Spinal cord (tissue), 10 donors: Measurements from ENCODE around the gene NAPB. TPM values are rescaled to one million over a fixed set of nuclear protein-coding genes. Genes with fewer than 3 reads are reported as not detected.

ENCODE experiments used
- DNase-seq, 6 donors: peaks; one replicate each; pipeline versions ENCODE4 v3.0.0 to v3.0.0-alpha.2; 2013 to 2015; ENCODE audit warnings: low spot score in 6 of 6, low read depth in 4 of 6
- H3K27ac ChIP-seq: one replicate; pipeline ENCODE4 v1.5.1; 2013; ENCODE audit warnings: low read depth, low read length, control low read depth
- H3K27me3 ChIP-seq: one replicate; pipeline ENCODE4 v1.6.1; 2013; ENCODE audit warnings: low read length; ENCODE audit not compliant: control insufficient read depth, insufficient read depth
- H3K36me3 ChIP-seq: one replicate; pipeline ENCODE4 v1.6.1; 2013; ENCODE audit warnings: low read length; ENCODE audit not compliant: control insufficient read depth, insufficient read depth
- H3K4me1 ChIP-seq: one replicate; pipeline ENCODE4 v1.6.1; 2013; ENCODE audit warnings: low read length; ENCODE audit not compliant: control insufficient read depth, insufficient read depth
- H3K4me3 ChIP-seq: one replicate; pipeline ENCODE4 v1.5.1; 2013; ENCODE audit warnings: low read depth, low read length, control low read depth
- H3K9me3 ChIP-seq: one replicate; pipeline ENCODE4 v1.6.1; 2013; ENCODE audit warnings: low read length; ENCODE audit not compliant: control insufficient read depth, insufficient read depth
- WGBS: methylation state at CpG from one replicate; pipeline ENCODE4 v1.1.5; 2013; ENCODE audit warnings: missing lambda C conversion rate; ENCODE audit not compliant: insufficient coverage; 5-methylcytosine and 5-hydroxymethylcytosine counted together
- polyA plus RNA-seq, 2 donors: library from polyadenylated mRNA; unstranded; fragments of 120-200 nt; gene quantifications; one replicate each; pipeline ENCODE4 v1.2.1, GENCODE V29; 2013; ENCODE audit not compliant: insufficient read length in 2 of 2
- total RNA-seq, 2 donors: library from RNA; depleted of rRNA in 1 of 2; stranded (reverse); fragments of 120-200 nt in 1 of 2; fragments of >200 nt in 1 of 2; gene quantifications; one replicate each; pipeline versions ENCODE4 v1.2.3 to v1.2.4, GENCODE V29; 2013 to 2014
- donor health status: healthy.

Gene NAPB
- total and polyA plus RNA-seq, 4 donors: 37.0 to 207 (median 125) TPM

GRCh38 chr20:23397961-23398360, 23.3 kb downstream of the NAPB start:
- Histone ChIP-seq H3K4me1 (no peaks in the 10 kb centered on the region), H3K36me3 (peaks cover 19% of the 10 kb centered on the region), H3K9me3 (no peaks in the 10 kb centered on the region), H3K27me3 (no peaks in the 10 kb centered on the region), H3K4me3 (no peak overlapping the region), H3K27ac (peak overlapping the region; percentile 1)
- WGBS: 96% methylated on average over 2 of the region's 2 CpGs
- DNase-seq: no peak

- WGBS: 44% methylated on average over 4 of the region's 6 CpGs
- peaks cover 26% of the 10 kb centered on the region for H3K36me3 ChIP-seq
- no peaks in the 10 kb centered on the region for H3K27me3 ChIP-seq
- no peak overlapping the region for H3K4me3 ChIP-seq
- H3K9me3 ChIP-seq: no peaks in the 10 kb centered on the region
- peak overlapping the region; percentile 15 for H3K27ac ChIP-seq
- no peaks in the 10 kb centered on the region for H3K4me1 ChIP-seq
- peak in 2 of 6 donors; percentile 49 to 51 for DNase-seq
These were observed 24.2 kb downstream of the NAPB start for GRCh38 chr20:23396950-23397627.

GRCh38 chr20:23393996-23394775, 27.1 kb downstream of the NAPB start:
- Histone ChIP-seq H3K36me3 (peaks cover 29% of the 10 kb centered on the region), H3K9me3 (no peaks in the 10 kb centered on the region), H3K4me3 (no peak overlapping the region), H3K4me1 (no peaks in the 10 kb centered on the region), H3K27ac (no peak overlapping the region), H3K27me3 (no peaks in the 10 kb centered on the region)
- 74% methylated on average over 4 of the region's 4 CpGs for WGBS
- no peak for DNase-seq

GRCh38 chr20:23391707-23392310, 29.5 kb downstream of the NAPB start:
- WGBS: no CpG with 5 or more reads among the region's 4 CpGs
- Histone ChIP-seq H3K27ac (no peak overlapping the region), H3K4me1 (no peaks in the 10 kb centered on the region), H3K4me3 (no peak overlapping the region), H3K9me3 (no peaks in the 10 kb centered on the region), H3K27me3 (no peaks in the 10 kb centered on the region), H3K36me3 (peaks cover 32% of the 10 kb centered on the region)
- peak in 1 of 6 donors; percentile 6 for DNase-seq

GRCh38 chr20:23390091-23390774, 31.1 kb downstream of the NAPB start:
- H3K27ac ChIP-seq: no peak overlapping the region
- no peak for DNase-seq
- no peaks in the 10 kb centered on the region for H3K9me3 ChIP-seq
- WGBS: 100% methylated on average over 1 of the region's 1 CpG
- peaks cover 32% of the 10 kb centered on the region for H3K36me3 ChIP-seq
- H3K4me1 ChIP-seq: no peaks in the 10 kb centered on the region
- H3K27me3 ChIP-seq: no peaks in the 10 kb centered on the region
- no peak overlapping the region for H3K4me3 ChIP-seq

GRCh38 chr20:23387118-23387443, 34.2 kb downstream of the NAPB start:
- Histone ChIP-seq H3K4me3 (no peak overlapping the region), H3K4me1 (peaks cover under 1% of the 10 kb centered on the region), H3K27me3 (no peaks in the 10 kb centered on the region), H3K9me3 (no peaks in the 10 kb centered on the region), H3K36me3 (peaks cover 20% of the 10 kb centered on the region), H3K27ac (no peak overlapping the region)
- no peak for DNase-seq
- no CpG with 5 or more reads among the region's 3 CpGs for WGBS

GRCh38 chr20:23386304-23387117, 34.8 kb downstream of the NAPB start:
- no peak for DNase-seq

GRCh38 chr20:23381876-23382275, 39.4 kb downstream of the NAPB start:
- Histone ChIP-seq H3K36me3 (peaks cover 14% of the 10 kb centered on the region), H3K9me3 (no peaks in the 10 kb centered on the region), H3K27me3 (no peaks in the 10 kb centered on the region), H3K4me1 (peaks cover 7% of the 10 kb centered on the region), H3K4me3 (no peak overlapping the region), H3K27ac (no peak overlapping the region)
- no peak for DNase-seq

More at GRCh38 chr20:23386304-23387117, 34.8 kb downstream of the NAPB start:
- no peaks in the 10 kb centered on the region for H3K9me3 ChIP-seq
- 100% methylated on average over 1 of the region's 6 CpGs for WGBS
- peaks cover 4% of the 10 kb centered on the region for H3K4me1 ChIP-seq
- peaks cover 22% of the 10 kb centered on the region for H3K36me3 ChIP-seq
- no peak overlapping the region for H3K4me3 ChIP-seq
- no peaks in the 10 kb centered on the region for H3K27me3 ChIP-seq
- H3K27ac ChIP-seq: no peak overlapping the region

GRCh38 chr20:23379772-23380171, 41.5 kb downstream of the NAPB start:
- Histone ChIP-seq H3K27ac (no peak overlapping the region), H3K4me1 (peaks cover 7% of the 10 kb centered on the region), H3K36me3 (peaks cover 17% of the 10 kb centered on the region), H3K27me3 (no peaks in the 10 kb centered on the region), H3K9me3 (no peaks in the 10 kb centered on the region), H3K4me3 (no peak overlapping the region)
- no peak for DNase-seq
